Measurements from ENCODE around the gene ZFAND2B. TPM values are rescaled to one million over a fixed set of nuclear protein-coding genes. Genes with fewer than 3 reads are reported as not detected.
"Not testable (repeated sequence)": the region's sequence is repeated elsewhere in the genome, so short reads cannot be mapped to it uniquely, and the experiment has no call there.

The ZFAND2B gene
- total and polyA plus RNA-seq, 2 donors from 2014 or later = 44.8 to 72.6 TPM

DNA sequence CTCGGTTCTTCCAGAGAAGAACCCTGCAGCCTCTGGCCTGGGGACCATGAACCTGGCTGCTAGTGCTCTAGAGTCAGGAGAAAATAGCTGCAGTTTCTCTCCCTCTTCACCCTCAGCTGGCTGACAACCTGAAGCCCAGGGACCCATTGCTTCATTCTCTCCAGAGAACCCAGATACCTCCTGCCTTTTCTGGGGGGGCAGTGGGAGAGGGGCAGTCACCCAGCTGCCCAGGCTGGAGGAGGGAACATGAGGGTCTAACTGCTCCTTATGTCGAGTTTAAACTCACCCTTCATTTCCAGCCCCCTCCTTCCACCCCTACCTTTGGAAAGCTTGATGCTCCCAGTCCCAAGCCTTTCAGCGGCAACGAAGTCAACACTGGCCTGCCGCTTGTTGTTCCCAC lies 7.6 kb upstream of the ZFAND2B start:
- Histone ChIP-seq H3K4me3 (ENCODE audit: low read length in 3 of 3) (no peak overlapping the region), H3K9me3 (ENCODE audit: control insufficient read depth in 2 of 3, insufficient read depth in 1 of 3, low read length in 3 of 3) (no peaks in the 10 kb centered on the region), H3K36me3 (ENCODE audit: control insufficient read depth in 2 of 3, insufficient read depth in 3 of 3, low read length in 3 of 3) (no peaks in the 10 kb centered on the region), H3K27me3 (ENCODE audit: control insufficient read depth, insufficient read depth, low read length) (no peaks in the 10 kb centered on the region), H3K9ac (ENCODE audit: low read length in 3 of 3) (no peak overlapping the region), H3K4me1 (ENCODE audit: control insufficient read depth in 2 of 3, insufficient read depth in 2 of 3, low read depth in 1 of 3, low read length in 3 of 3) (no peaks in the 10 kb centered on the region), H3K27ac (ENCODE audit: low read depth in 2 of 2, low read length in 2 of 2) (no peak overlapping the region)
- TF ChIP-seq, protein P1, sequence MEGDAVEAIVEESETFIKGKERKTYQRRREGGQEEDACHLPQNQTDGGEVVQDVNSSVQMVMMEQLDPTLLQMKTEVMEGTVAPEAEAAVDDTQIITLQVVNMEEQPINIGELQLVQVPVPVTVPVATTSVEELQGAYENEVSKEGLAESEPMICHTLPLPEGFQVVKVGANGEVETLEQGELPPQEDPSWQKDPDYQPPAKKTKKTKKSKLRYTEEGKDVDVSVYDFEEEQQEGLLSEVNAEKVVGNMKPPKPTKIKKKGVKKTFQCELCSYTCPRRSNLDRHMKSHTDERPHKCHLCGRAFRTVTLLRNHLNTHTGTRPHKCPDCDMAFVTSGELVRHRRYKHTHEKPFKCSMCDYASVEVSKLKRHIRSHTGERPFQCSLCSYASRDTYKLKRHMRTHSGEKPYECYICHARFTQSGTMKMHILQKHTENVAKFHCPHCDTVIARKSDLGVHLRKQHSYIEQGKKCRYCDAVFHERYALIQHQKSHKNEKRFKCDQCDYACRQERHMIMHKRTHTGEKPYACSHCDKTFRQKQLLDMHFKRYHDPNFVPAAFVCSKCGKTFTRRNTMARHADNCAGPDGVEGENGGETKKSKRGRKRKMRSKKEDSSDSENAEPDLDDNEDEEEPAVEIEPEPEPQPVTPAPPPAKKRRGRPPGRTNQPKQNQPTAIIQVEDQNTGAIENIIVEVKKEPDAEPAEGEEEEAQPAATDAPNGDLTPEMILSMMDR (IDR thresholded peaks at IDR 0.05; ENCODE audit: borderline replicate concordance, extremely low read depth, insufficient read depth) = no peak
- DNase-seq = no peak
- intact Hi-C loops (cut with DNase I) = no loop called here
- no peak for FAIRE-seq

GRCh38 chr2:219199470-219200211 lies 6.9 kb upstream of the ZFAND2B start:
- DNase-seq (no peak), FAIRE-seq (no peak)
- H3K9ac ChIP-seq (ENCODE audit: low read length in 3 of 3) = no peak overlapping the region
- intact Hi-C loops (cut with DNase I) = no loop called here
- no peak overlapping the region for H3K27ac ChIP-seq (ENCODE audit: low read depth in 2 of 2, low read length in 2 of 2)
- no peaks in the 10 kb centered on the region for H3K9me3 ChIP-seq (ENCODE audit: control insufficient read depth in 2 of 3, insufficient read depth in 1 of 3, low read length in 3 of 3)
- H3K4me3 ChIP-seq (ENCODE audit: low read length in 3 of 3) = no peak overlapping the region
- H3K4me1 ChIP-seq (ENCODE audit: control insufficient read depth in 2 of 3, insufficient read depth in 2 of 3, low read depth in 1 of 3, low read length in 3 of 3) = no peaks in the 10 kb centered on the region
- no peaks in the 10 kb centered on the region for H3K36me3 ChIP-seq (ENCODE audit: control insufficient read depth in 2 of 3, insufficient read depth in 3 of 3, low read length in 3 of 3)
- no peaks in the 10 kb centered on the region for H3K27me3 ChIP-seq (ENCODE audit: control insufficient read depth, insufficient read depth, low read length)
- TF ChIP-seq, protein P1 (IDR thresholded peaks at IDR 0.05; ENCODE audit: borderline replicate concordance, extremely low read depth, insufficient read depth) = no peak

DNA sequence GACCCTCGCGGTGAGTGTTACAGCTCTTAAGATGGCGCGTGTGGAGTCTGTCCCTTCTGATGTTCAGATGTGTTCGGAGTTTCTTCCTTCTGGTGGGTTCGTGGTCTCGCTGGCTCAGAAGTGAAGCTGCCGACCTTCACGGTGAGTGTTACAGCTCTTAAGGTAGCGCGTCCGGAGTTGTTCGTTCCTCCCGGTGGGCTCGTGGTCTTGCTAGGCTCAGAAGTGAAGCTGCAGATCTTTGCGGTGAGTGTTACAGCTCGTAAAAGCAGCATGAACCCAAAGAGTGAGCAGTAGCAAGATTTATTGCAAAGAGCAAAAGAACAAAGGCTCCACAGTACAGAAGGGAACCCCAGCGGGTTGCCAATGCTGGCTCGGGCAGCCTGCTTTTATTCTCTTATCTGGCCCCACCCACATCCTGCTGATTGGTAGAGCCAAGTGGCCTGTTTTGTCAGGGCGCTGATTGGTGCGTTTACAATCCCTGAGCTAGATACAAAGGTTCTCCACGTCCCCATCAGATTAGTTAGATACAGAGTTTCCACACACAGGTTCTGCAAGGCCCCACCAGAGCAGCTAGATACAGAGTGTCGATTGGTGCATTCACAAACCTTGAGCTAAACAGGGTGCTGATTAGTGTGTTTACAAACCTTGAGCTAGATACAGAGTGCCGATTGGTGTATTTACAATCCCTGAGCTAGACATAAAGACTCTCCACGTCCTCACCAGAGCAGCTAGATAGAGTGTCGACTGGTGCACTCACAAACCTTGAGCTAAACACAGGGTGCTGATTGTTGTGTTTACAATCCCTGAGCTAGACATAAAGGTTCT lies 5.9 kb upstream of the ZFAND2B start:
- FAIRE-seq; H3K27me3 ChIP-seq (ENCODE audit: control insufficient read depth, insufficient read depth, low read length); H3K4me3 ChIP-seq (ENCODE audit: low read length in 3 of 3); H3K36me3 ChIP-seq (ENCODE audit: control insufficient read depth in 2 of 3, insufficient read depth in 3 of 3, low read length in 3 of 3); H3K4me1 ChIP-seq (ENCODE audit: control insufficient read depth in 2 of 3, insufficient read depth in 2 of 3, low read depth in 1 of 3, low read length in 3 of 3); intact Hi-C loops (cut with DNase I); H3K9me3 ChIP-seq (ENCODE audit: control insufficient read depth in 2 of 3, insufficient read depth in 1 of 3, low read length in 3 of 3); H3K9ac ChIP-seq (ENCODE audit: low read length in 3 of 3); H3K27ac ChIP-seq (ENCODE audit: low read depth in 2 of 2, low read length in 2 of 2); DNase-seq: not testable (repeated sequence)

DNA sequence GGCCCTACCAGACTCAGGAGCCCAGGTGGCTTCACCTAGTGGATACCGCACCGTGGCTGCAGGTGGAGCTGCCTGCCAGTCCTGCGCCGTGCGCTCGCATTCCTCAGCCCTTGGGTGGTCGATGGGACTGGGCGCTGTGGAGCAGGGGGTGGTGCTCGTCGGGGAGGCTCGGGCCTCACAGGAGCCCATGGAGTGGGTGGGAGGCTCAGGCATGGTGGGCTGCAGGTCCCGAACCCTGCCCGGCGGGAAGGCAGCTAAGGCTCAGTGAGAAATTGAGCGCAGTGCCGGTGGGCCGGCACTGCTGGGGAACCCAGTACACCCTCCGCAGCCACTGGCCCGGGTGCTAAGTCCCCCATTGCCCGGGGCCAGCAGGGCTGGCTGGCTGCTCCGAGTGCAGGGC lies 5.3 kb upstream of the ZFAND2B start:
- H3K27me3 ChIP-seq (ENCODE audit: control insufficient read depth, insufficient read depth, low read length); H3K27ac ChIP-seq (ENCODE audit: low read depth in 2 of 2, low read length in 2 of 2); H3K36me3 ChIP-seq (ENCODE audit: control insufficient read depth in 2 of 3, insufficient read depth in 3 of 3, low read length in 3 of 3); FAIRE-seq; H3K9me3 ChIP-seq (ENCODE audit: control insufficient read depth in 2 of 3, insufficient read depth in 1 of 3, low read length in 3 of 3); H3K9ac ChIP-seq (ENCODE audit: low read length in 3 of 3); intact Hi-C loops (cut with DNase I); H3K4me3 ChIP-seq (ENCODE audit: low read length in 3 of 3); H3K4me1 ChIP-seq (ENCODE audit: control insufficient read depth in 2 of 3, insufficient read depth in 2 of 3, low read depth in 1 of 3, low read length in 3 of 3): not testable (repeated sequence)
- DNase-seq = peak in 1 of 5 donors; percentile 58
